Right lobe of liver (tissue), 6 donors: ENCODE results near the gene RPL13A. TPM values are rescaled to one million over a fixed set of nuclear protein-coding genes. Genes with fewer than 3 reads are reported as not detected.

Source experiments
- ATAC-seq, 4 donors: fragments of 200-7000 bp; cut with Tn5 transposase; one replicate each; pipeline ENCODE4 v1.9.1; 2020; ENCODE audit warnings: mild to moderate bottlenecking in 4 of 4, moderate library complexity in 4 of 4
- DNase-seq, 3 donors: peaks; one replicate each; pipeline ENCODE4 v3.0.0-alpha.2; 2020
- H3K27ac ChIP-seq, 3 donors: fragments of 200-600 bp; one replicate each; pipeline ENCODE4 v1.8.0; 2022
- H3K27me3 ChIP-seq, 2 donors: fragments of 200-600 bp; one replicate each; pipeline ENCODE4 v1.8.0; 2022
- H3K36me3 ChIP-seq, 4 donors: fragments of 200-600 bp; sonication (generic) in 1 of 4; one replicate each; pipeline versions ENCODE4 v1.5.1 to v1.8.0; 2017 to 2022; ENCODE audit warnings: control low read depth in 1 of 4
- H3K4me1 ChIP-seq, 4 donors: fragments of 200-600 bp; sonication (generic) in 1 of 4; one replicate each; pipeline versions ENCODE4 v1.5.1 to v1.8.0; 2017 to 2022; ENCODE audit warnings: control low read depth in 1 of 4
- H3K4me3 ChIP-seq, 3 donors: fragments of 200-600 bp; one replicate each; pipeline ENCODE4 v1.8.0; 2022
- H3K9me3 ChIP-seq, 4 donors: fragments of 200-600 bp; sonication (generic) in 1 of 4; one replicate each; pipeline versions ENCODE4 v1.5.1 to v1.8.0; 2017 to 2022; ENCODE audit warnings: control low read depth in 1 of 4
- CTCF ChIP-seq, 4 donors: fragments of 200-600 bp in 3 of 4; fragments of 450-650 bp in 1 of 4; IDR thresholded peaks; one replicate each; pipeline versions ENCODE4 v1.5.1 to v1.8.0; 2016 to 2022; ENCODE audit warnings: antibody characterized with exemption in 4 of 4, mild to moderate bottlenecking in 2 of 4
- POLR2A ChIP-seq: fragments of 450-650 bp; IDR thresholded peaks from one replicate; pipeline ENCODE4 v1.6.1; 2017; ENCODE audit warnings: antibody characterized with exemption, mild to moderate bottlenecking
- WGBS: methylation state at CpG from one replicate; pipeline ENCODE4 v1.1.6; 2018; ENCODE audit warnings: low coverage, low lambda C conversion rate; ENCODE audit not compliant: insufficient coverage; ENCODE audit errors: missing lambda C conversion rate; 5-methylcytosine and 5-hydroxymethylcytosine counted together
- intact Hi-C, 2 donors: fragments of 100-400 bp; cut with DNase I; formaldehyde crosslinking; loops; one replicate each; pipeline versions ENCODE4 v1.11.2 to v1.14.1; 2022
- total RNA-seq, 6 experiments: library from RNA; depleted of rRNA in 2 of 6; stranded (reverse); fragments of >200 nt in 2 of 6; fragmentation: NEBNext Ultra II Directional in 3 of 6; extraction: Animal tissue kit (Norgen Biotek cat#: 25700) in 3 of 6; gene quantifications; one replicate each; pipeline versions ENCODE4 v1.1.0 to v1.2.4, GENCODE V29; 2016 to 2023
- donor health status: DM: no; HTN: yes; CAD: no.
- donor health status: DM: no; HTN: no; CAD: no.
- donor health status: DM: no; HTN: no; CAD: no.
- donor health status: DM: no; HTN: yes; CAD: no.
- donor health status: DM: no; HTN: yes; CAD: no.

The RPL13A gene
- total RNA-seq, 6 experiments from 2014 or later: 675 to 992 (median 801) TPM

- Histone ChIP-seq H3K27ac (no peak overlapping the region), H3K4me3 (no peak overlapping the region), H3K27me3 (no peaks in the 10 kb centered on the region), H3K36me3 (peaks cover 15 to 40% (median 27%) of the 10 kb centered on the region in 4 donors), H3K4me1 (peaks cover 0 to 14% (median 5%) of the 10 kb centered on the region in 4 donors), H3K9me3 (no peaks in the 10 kb centered on the region)
- ATAC-seq (no peak), DNase-seq (no peak)
- no peak for TF ChIP-seq CTCF (IDR thresholded peaks at IDR 0.05)
- TF ChIP-seq POLR2A: no peak
- intact Hi-C loops: no loop called here
- no CpG with 5 or more reads among the region's 27 CpGs for whole genome bisulfite sequencing
These were observed 3.0 kb downstream of the RPL13A start for GRCh38 chr19:49490287-49491029.

- H3K36me3 ChIP-seq: peaks cover 15 to 40% (median 27%) of the 10 kb centered on the region in 4 donors
- H3K27me3 ChIP-seq: no peaks in the 10 kb centered on the region
- DNase-seq (no peak), ATAC-seq (no peak)
- TF ChIP-seq POLR2A: no peak
- no peak for TF ChIP-seq CTCF (IDR thresholded peaks at IDR 0.05)
- no peaks in the 10 kb centered on the region for H3K9me3 ChIP-seq
- no peak overlapping the region for H3K4me3 ChIP-seq
- WGBS: 62% methylated on average over 2 of the region's 17 CpGs
- intact Hi-C loops: no loop called here
- no peak overlapping the region for H3K27ac ChIP-seq
- H3K4me1 ChIP-seq: peaks cover 0 to 14% (median 5%) of the 10 kb centered on the region in 4 donors
These were observed 3.8 kb downstream of the RPL13A start for GRCh38 chr19:49491030-49491803.

- Histone ChIP-seq H3K27ac (no peak overlapping the region), H3K4me3 (no peak overlapping the region), H3K36me3 (peaks cover 15 to 40% (median 27%) of the 10 kb centered on the region in 4 donors), H3K27me3 (no peaks in the 10 kb centered on the region), H3K9me3 (no peaks in the 10 kb centered on the region), H3K4me1 (peaks cover 0 to 14% (median 5%) of the 10 kb centered on the region in 4 donors)
- intact Hi-C loops: no loop called here
- TF ChIP-seq CTCF (IDR thresholded peaks at IDR 0.05): no peak
- no peak for TF ChIP-seq POLR2A
- ATAC-seq (no peak), DNase-seq (no peak)
- 65% methylated on average over 6 of the region's 7 CpGs for WGBS
These were observed 4.6 kb downstream of the RPL13A start for GRCh38 chr19:49491804-49492572.

- TF ChIP-seq POLR2A (no peak), CTCF (IDR thresholded peaks at IDR 0.05) (no peak)
- peaks cover 15 to 45% (median 31%) of the 10 kb centered on the region in 4 donors for H3K36me3 ChIP-seq
- no peak overlapping the region for H3K27ac ChIP-seq
- no peak for ATAC-seq
- no peak for DNase-seq
- no peaks in the 10 kb centered on the region for H3K27me3 ChIP-seq
- intact Hi-C loops: no loop called here
- no peaks in the 10 kb centered on the region for H3K9me3 ChIP-seq
- H3K4me3 ChIP-seq: no peak overlapping the region
- WGBS: 70% methylated on average over 8 of the region's 12 CpGs
- H3K4me1 ChIP-seq: peaks cover 0 to 19% (median 11%) of the 10 kb centered on the region in 4 donors
These were observed 5.4 kb downstream of the RPL13A start for GRCh38 chr19:49492573-49493405.
